Measurements from ENCODE around the gene DEK. TPM values are rescaled to one million over a fixed set of nuclear protein-coding genes. Genes with fewer than 3 reads are reported as not detected.

Gene DEK
- polyA plus RNA-seq, 1 of the 3 experiments (the other 2 are of a cell fraction) = 34.2 TPM

DNA sequence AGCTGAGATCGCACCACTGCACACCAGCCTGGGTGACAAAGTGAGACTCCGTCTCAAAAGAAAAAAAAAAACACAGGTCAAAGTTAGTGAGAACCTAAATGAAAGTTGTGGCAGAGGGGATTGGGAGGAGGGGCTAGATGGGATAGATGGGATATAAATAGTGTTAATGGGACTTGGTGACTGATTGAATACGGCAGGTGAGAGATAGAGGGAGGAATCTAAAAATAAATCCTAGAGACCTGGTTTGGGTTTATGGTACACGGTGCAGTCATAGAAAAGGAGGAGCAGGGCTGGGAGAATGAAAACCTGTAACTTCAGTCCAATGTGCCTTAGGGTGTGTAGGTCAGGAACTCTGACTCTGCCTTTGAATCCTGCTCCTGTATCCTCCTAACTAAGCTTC lies 25.0 kb upstream of the DEK start:
- no peak overlapping the region for H3K27ac ChIP-seq (ENCODE audit: low read depth in 2 of 2, low read length in 1 of 2)
- no peaks in the 10 kb centered on the region for H3K4me1 ChIP-seq (ENCODE audit: control insufficient read depth in 1 of 2, insufficient read depth in 2 of 2, low read depth in 1 of 2, low read length in 1 of 2)
- ChIA-PET POLR2A (no interaction called here), CTCF (no interaction called here)
- TF ChIP-seq FOSL2 (IDR thresholded peaks at IDR 0.05; ENCODE audit: borderline replicate concordance, low read depth) (no peak), TCF12 (IDR thresholded peaks at IDR 0.05) (no peak), TAF1 (IDR thresholded peaks at IDR 0.05; ENCODE audit: borderline replicate concordance, low read depth, low read length) (no peak), EP300 (IDR thresholded peaks at IDR 0.05; ENCODE audit: borderline replicate concordance in 1 of 2, low read depth in 1 of 2, low read length in 1 of 2) (no peak), SIN3A (IDR thresholded peaks at IDR 0.05; ENCODE audit: borderline replicate concordance, low read depth, low read length) (no peak), MXI1 (IDR thresholded peaks at IDR 0.05; ENCODE audit: low read depth, low read length) (no peak)
- TF ChIP-seq, protein P1, sequence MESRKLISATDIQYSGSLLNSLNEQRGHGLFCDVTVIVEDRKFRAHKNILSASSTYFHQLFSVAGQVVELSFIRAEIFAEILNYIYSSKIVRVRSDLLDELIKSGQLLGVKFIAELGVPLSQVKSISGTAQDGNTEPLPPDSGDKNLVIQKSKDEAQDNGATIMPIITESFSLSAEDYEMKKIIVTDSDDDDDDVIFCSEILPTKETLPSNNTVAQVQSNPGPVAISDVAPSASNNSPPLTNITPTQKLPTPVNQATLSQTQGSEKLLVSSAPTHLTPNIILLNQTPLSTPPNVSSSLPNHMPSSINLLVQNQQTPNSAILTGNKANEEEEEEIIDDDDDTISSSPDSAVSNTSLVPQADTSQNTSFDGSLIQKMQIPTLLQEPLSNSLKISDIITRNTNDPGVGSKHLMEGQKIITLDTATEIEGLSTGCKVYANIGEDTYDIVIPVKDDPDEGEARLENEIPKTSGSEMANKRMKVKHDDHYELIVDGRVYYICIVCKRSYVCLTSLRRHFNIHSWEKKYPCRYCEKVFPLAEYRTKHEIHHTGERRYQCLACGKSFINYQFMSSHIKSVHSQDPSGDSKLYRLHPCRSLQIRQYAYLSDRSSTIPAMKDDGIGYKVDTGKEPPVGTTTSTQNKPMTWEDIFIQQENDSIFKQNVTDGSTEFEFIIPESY (IDR thresholded peaks at IDR 0.05; ENCODE audit: borderline replicate concordance, low read depth) = no peak
- H3K27me3 ChIP-seq (ENCODE audit: insufficient read depth) = no peaks in the 10 kb centered on the region
- H4K20me1 ChIP-seq (ENCODE audit: insufficient read depth) = no peaks in the 10 kb centered on the region
- no peak overlapping the region for H3K4me3 ChIP-seq (ENCODE audit: low read depth in 2 of 2, low read length in 1 of 2)
- H2AFZ ChIP-seq (ENCODE audit: low read depth) = no peak overlapping the region
- H3K4me2 ChIP-seq = no peak overlapping the region
- H3F3A ChIP-seq (replicated peaks; ENCODE audit: insufficient read depth) = no peaks in the 10 kb centered on the region
- no peaks in the 10 kb centered on the region for H3K9me2 ChIP-seq
- WGBS (ENCODE audit: low lambda C conversion rate) = 68% methylated on average over 4 of the region's 4 CpGs
- no peak for DNase-seq
- no peaks in the 10 kb centered on the region for H3K79me2 ChIP-seq (ENCODE audit: insufficient read depth)
- no peaks in the 10 kb centered on the region for H3K9me3 ChIP-seq
- no peaks in the 10 kb centered on the region for H3K36me3 ChIP-seq (replicated peaks in 1 of 2; ENCODE audit: control insufficient read depth in 1 of 2, insufficient read depth in 2 of 2, low read length in 1 of 2)
- no peak overlapping the region for H3K9ac ChIP-seq

DNA sequence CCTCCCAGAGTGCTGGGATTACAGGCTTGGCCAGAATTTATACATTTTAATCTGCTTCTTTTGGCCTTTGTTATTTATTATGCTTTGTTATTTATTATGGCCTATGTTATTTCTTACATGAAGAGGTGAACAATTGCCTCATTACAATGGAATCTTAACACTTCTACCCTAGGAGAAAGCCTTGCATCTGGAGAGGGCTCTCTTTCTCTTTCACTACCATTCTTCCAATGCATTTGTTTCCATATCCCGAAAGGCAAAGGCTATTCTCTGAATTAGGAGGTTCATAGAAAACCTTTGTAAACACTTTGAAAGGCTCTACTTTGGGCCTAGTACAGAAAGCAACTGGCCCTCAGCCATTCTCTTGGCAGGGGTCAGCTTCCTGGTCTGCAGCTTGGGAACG lies 19.9 kb upstream of the DEK start:
- CTCF ChIA-PET = no interaction called here
- no peaks in the 10 kb centered on the region for H3K9me3 ChIP-seq
- POLR2A ChIA-PET = no interaction called here
- 67% methylated on average over 2 of the region's 2 CpGs for WGBS (ENCODE audit: low lambda C conversion rate)
- H3K4me2 ChIP-seq = no peak overlapping the region
- H3K27me3 ChIP-seq (ENCODE audit: insufficient read depth) = no peaks in the 10 kb centered on the region
- H3K9ac ChIP-seq = no peak overlapping the region
- H3K4me1 ChIP-seq (ENCODE audit: control insufficient read depth in 1 of 2, insufficient read depth in 2 of 2, low read depth in 1 of 2, low read length in 1 of 2) = no peaks in the 10 kb centered on the region
- H3K79me2 ChIP-seq (ENCODE audit: insufficient read depth) = no peaks in the 10 kb centered on the region
- DNase-seq = no peak
- H2AFZ ChIP-seq (ENCODE audit: low read depth) = no peak overlapping the region
- H3K9me2 ChIP-seq = no peaks in the 10 kb centered on the region
- H3K4me3 ChIP-seq (ENCODE audit: low read depth in 2 of 2, low read length in 1 of 2) = no peak overlapping the region
- no peaks in the 10 kb centered on the region for H3K36me3 ChIP-seq (replicated peaks in 1 of 2; ENCODE audit: control insufficient read depth in 1 of 2, insufficient read depth in 2 of 2, low read length in 1 of 2)
- no peaks in the 10 kb centered on the region for H3F3A ChIP-seq (replicated peaks; ENCODE audit: insufficient read depth)
- no peaks in the 10 kb centered on the region for H4K20me1 ChIP-seq (ENCODE audit: insufficient read depth)
- H3K27ac ChIP-seq (ENCODE audit: low read depth in 2 of 2, low read length in 1 of 2) = no peak overlapping the region
- TF ChIP-seq RCOR1 (IDR thresholded peaks at IDR 0.05; ENCODE audit: low read length) (no peak), TCF12 (IDR thresholded peaks at IDR 0.05) (no peak)
- TF ChIP-seq, protein P2, sequence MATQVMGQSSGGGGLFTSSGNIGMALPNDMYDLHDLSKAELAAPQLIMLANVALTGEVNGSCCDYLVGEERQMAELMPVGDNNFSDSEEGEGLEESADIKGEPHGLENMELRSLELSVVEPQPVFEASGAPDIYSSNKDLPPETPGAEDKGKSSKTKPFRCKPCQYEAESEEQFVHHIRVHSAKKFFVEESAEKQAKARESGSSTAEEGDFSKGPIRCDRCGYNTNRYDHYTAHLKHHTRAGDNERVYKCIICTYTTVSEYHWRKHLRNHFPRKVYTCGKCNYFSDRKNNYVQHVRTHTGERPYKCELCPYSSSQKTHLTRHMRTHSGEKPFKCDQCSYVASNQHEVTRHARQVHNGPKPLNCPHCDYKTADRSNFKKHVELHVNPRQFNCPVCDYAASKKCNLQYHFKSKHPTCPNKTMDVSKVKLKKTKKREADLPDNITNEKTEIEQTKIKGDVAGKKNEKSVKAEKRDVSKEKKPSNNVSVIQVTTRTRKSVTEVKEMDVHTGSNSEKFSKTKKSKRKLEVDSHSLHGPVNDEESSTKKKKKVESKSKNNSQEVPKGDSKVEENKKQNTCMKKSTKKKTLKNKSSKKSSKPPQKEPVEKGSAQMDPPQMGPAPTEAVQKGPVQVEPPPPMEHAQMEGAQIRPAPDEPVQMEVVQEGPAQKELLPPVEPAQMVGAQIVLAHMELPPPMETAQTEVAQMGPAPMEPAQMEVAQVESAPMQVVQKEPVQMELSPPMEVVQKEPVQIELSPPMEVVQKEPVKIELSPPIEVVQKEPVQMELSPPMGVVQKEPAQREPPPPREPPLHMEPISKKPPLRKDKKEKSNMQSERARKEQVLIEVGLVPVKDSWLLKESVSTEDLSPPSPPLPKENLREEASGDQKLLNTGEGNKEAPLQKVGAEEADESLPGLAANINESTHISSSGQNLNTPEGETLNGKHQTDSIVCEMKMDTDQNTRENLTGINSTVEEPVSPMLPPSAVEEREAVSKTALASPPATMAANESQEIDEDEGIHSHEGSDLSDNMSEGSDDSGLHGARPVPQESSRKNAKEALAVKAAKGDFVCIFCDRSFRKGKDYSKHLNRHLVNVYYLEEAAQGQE (IDR thresholded peaks at IDR 0.05; ENCODE audit: low read depth, low read length) = no peak

All from SK-N-SH (cell line).